Panc1 (cell line): ENCODE data around the gene HMSD.

Source experiments
- CTCF ChIP-seq: fragments of 450-650 bp; IDR thresholded peaks from 2 replicates; pipeline ENCODE4 v1.5.1; 2017; ENCODE audit warnings: mild to moderate bottlenecking
- POLR2AphosphoS5 ChIP-seq: IDR thresholded peaks from 2 replicates; pipeline ENCODE4 v1.6.1; 2012; ENCODE audit warnings: mild to moderate bottlenecking, low read depth, low read length, moderate library complexity

GRCh38 chr18:63965716-63966330 is 16.7 kb downstream of the HMSD start:
- TF ChIP-seq POLR2AphosphoS5 (no peak), CTCF (no peak)
